Cardiac fibroblast (primary cell): ENCODE data around the gene NOX5.

Experiments used
- DNase-seq, 2 donors: peaks; one replicate each; pipeline versions ENCODE4 v3.0.0 to v3.0.0-alpha.2; 2010; ENCODE audit warnings: low read depth in 2 of 2
- H3K4me3 ChIP-seq, 2 donors: replicated peaks in 1 of 2; 1 replicate in 1 of 2; 2 replicates in 1 of 2; pipeline ENCODE4 v1.5.1; 2011; ENCODE audit warnings: low read depth in 2 of 2, low read length in 2 of 2, mild to moderate bottlenecking in 2 of 2, moderate library complexity in 1 of 2
- TF ChIP-seq, protein P1 (sequence below): IDR thresholded peaks from one replicate; pipeline ENCODE4 v1.5.1; 2011; ENCODE audit warnings: low read depth, mild to moderate bottlenecking, low read length, inconsistent platforms

The NOX5 gene

DNA sequence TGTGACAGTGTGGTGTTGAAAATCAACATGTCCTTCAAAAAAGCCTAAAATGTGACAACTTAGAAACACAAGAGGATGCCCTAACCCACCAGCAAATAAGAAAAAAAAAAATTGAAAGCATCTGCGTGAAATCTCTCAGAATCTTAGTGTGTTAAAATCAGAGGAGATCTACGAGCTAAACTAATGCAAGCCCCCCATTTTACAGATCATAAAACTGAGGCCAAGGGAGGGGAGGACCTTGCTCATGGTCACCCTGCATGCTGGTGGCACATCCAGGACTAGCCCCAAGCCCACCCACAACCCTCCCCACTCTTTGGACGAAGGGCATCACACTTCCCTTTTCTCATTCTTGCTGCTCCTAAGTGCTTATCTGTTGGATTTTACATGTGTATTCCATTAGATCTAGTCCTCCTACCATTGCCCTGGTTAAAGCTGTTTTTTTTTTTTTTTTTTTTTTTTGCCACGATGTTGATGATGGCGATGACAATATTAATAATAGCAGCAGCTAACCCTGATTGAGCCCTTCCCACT lies 29.1 kb upstream of the NOX5 start:
- no peak overlapping the region for H3K4me3 ChIP-seq
- TF ChIP-seq, protein P1, sequence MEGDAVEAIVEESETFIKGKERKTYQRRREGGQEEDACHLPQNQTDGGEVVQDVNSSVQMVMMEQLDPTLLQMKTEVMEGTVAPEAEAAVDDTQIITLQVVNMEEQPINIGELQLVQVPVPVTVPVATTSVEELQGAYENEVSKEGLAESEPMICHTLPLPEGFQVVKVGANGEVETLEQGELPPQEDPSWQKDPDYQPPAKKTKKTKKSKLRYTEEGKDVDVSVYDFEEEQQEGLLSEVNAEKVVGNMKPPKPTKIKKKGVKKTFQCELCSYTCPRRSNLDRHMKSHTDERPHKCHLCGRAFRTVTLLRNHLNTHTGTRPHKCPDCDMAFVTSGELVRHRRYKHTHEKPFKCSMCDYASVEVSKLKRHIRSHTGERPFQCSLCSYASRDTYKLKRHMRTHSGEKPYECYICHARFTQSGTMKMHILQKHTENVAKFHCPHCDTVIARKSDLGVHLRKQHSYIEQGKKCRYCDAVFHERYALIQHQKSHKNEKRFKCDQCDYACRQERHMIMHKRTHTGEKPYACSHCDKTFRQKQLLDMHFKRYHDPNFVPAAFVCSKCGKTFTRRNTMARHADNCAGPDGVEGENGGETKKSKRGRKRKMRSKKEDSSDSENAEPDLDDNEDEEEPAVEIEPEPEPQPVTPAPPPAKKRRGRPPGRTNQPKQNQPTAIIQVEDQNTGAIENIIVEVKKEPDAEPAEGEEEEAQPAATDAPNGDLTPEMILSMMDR = no peak
- no peak for DNase-seq

DNA sequence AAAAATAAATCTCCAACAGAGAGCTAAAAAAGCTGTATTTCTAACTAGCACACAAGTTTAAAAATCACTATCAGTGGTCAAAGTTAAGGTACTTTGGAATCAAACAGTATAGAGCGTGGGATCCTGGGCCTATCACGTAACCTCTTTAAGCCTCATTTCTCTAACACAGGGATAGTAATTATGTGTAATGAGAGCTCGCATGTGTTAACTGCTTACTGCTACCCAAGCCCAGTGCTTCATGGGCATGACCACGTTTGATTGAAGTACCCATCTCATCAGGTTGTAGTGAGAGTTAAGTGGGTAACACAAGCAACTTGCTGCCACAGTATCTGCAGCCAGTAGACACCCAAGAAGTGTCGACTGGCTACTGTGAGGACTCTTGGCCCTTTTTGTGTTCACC lies 28.2 kb upstream of the NOX5 start:
- DNase-seq = no peak
- TF ChIP-seq, protein P1 = no peak
- no peak overlapping the region for H3K4me3 ChIP-seq

DNA sequence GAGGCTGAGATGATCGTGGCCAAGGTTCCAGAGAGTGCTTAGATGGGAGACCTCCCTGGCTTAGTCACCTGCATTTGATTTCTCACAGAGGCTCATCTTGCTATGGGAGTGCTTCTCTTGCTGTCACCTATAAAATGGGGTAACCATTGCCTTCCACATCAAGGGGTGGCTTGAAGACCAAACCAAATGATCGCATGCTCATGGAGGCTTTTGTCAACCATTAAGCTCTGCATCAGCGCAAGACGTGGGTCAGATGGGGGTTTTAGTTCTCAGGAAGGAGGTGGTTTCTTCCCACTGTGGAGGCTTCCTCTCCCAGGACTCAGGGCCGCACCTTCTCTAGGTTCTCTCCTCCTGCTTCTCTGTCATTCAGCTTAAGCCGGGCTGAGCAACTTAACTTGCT lies 27.4 kb upstream of the NOX5 start:
- TF ChIP-seq, protein P1 = no peak
- H3K4me3 ChIP-seq = no peak overlapping the region
- DNase-seq = no peak

DNA sequence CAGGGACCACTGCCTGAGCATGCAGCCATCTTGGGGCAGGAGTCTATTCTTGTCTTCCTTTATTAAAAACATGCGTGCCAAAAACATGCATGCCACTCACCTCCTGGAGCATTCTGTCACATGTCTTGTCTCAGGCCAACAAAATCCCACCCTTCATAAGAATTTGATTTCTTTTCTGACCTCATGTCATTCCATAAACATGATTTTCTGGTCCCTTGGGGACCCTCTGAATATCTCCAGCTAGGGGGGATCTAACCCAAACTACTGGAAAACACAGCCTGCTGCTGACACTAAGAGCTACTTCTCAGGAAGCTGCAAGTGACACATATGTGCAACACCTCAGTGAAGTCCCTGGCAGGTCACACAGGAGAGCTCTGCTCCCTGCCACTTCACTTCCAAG lies 26.8 kb upstream of the NOX5 start:
- H3K4me3 ChIP-seq = no peak overlapping the region
- DNase-seq = no peak
- TF ChIP-seq, protein P1 = no peak

DNA sequence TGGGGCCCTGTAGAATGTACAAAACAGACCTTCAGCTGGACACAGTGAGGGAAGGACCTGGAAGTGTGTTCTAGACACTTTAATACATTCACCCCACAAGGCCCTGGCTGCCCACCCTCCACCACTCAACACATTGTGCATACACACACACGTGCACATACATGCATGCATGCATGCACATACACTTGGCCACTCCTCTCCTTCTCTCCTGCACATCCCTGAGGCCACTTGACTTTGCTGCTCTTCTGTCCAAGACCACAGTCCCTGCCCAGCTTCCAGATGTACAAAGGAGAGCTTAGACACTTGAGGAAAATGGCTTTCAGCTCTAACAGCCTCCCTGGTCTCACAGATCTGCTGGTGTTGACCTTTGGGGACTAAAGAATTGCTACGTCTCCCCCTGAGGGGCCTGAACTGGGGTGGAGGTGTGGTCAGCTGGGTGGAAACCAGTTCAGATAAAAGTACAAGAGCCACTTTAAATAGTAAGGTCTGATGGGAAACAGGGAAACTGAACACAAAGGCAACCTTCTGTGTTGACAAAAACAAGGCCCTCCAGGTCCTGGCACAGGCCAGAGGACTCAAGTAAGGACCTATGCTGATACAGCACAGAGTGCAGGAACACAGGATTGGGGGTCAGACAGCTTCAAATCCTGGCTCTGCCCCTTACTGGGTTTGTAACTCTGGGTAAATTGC lies 24.8 kb upstream of the NOX5 start:
- no peak for DNase-seq
- TF ChIP-seq, protein P1 = no peak
- H3K4me3 ChIP-seq = no peak overlapping the region

DNA sequence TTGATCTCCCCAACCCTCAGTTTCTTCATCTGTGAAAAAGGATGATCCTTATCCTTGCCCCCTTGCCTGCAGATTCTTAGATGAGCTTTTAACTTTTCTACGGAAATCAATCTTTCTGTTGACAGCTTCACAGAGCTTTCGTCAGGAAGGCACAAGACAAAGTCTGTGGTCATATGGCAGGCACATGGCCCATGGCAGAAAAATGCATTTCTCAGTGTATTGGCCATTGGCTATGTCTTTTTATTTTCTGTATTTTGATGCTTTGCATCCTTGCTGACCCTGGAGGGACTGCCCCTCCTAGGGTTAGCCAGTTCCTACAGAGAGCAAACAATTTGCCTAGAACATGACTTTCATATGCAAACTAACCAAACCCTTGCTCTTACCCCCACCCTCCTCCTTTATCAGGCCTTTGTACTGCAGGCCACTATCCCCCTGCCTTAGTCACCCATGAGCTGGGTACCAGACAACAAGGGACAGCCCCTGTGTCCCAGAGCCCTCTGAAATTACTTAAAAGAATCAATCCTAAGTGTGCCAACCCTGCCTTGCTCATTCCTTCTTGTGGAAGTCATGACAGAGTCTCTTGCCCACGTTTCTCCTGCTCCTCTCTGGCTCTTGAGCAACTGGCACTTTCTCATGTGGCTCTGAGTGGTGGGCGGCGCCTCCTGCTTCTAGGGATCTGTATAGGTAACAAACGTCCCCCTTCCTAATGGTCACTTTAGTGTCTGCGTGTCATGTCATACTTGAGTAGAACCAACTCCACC lies 24.1 kb upstream of the NOX5 start:
- no peak for DNase-seq
- TF ChIP-seq, protein P1 = no peak
- no peak overlapping the region for H3K4me3 ChIP-seq
